ENCODE data around the gene CAB39L.

CAB39L gene

DNA sequence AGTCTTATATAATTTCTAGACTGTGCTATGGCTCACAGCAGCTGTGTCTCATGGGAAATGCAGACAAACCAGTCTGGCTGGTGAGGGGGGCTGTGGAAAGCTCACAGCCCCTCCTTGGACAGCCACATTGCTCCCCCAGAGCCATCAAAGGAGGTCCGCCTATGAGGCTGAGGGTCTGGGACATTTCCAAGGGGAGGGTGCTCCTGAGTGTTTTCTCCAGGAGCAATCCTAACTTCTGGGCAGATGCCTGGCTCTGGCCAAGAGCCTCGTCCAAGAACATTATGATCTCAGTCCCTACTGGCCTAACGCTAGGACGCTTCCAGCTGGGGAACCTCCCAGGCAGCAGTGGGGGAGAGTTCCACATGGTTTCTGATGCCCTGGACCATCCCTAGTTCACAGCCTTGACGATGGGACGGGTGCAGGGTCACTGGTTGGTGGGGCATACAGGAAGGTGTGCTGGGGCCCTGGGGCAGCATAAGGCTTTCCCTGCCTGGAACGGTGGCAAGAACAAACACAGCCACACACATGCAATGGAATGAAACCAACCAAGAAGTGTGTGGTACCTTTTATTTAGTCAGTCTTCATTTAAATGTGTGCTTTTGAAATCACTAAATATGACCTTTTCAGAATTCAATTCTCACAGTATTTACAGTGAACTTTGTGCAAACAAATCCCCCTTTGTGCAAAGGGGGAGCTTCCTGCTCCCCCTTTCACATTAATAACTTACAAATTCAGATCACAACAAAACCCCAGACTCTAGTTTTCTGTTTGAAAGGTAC is 135.6 kb downstream of the CAB39L start:
- Mint-ChIP-seq H3K36me3 (peaks cover 6% of the 10 kb centered on the region), H3K4me1 (ENCODE audit: low read depth) (no peaks in the 10 kb centered on the region), H3K4me3 (no peak overlapping the region), H3K9me3 (ENCODE audit: low read depth) (no peaks in the 10 kb centered on the region), H3K27me3 (no peaks in the 10 kb centered on the region), H3K27ac (no peak overlapping the region)

DNA sequence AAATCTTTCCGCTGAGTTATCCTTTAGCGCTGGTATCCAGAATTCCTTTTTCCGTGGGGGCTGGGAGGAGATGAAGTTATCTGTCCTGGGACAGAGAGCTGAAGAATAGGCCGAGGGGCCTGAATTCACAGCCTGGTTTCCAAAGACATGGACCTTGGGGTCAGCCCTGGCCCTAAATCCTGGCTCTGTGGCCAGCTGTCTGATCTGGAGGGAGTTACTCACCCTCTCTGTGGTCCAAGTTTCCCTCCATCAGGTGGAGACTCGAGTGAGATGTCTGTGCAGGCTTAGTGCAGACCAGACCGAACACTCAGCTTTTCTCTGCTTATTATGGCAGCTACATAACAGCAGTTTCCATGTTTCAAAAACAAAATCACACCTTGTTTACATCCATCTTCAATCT is 136.5 kb downstream of the CAB39L start:
- Mint-ChIP-seq H3K4me3 (no peak overlapping the region), H3K27me3 (no peaks in the 10 kb centered on the region), H3K4me1 (ENCODE audit: low read depth) (no peaks in the 10 kb centered on the region), H3K36me3 (peaks cover 6% of the 10 kb centered on the region), H3K27ac (no peak overlapping the region), H3K9me3 (ENCODE audit: low read depth) (no peaks in the 10 kb centered on the region)

DNA sequence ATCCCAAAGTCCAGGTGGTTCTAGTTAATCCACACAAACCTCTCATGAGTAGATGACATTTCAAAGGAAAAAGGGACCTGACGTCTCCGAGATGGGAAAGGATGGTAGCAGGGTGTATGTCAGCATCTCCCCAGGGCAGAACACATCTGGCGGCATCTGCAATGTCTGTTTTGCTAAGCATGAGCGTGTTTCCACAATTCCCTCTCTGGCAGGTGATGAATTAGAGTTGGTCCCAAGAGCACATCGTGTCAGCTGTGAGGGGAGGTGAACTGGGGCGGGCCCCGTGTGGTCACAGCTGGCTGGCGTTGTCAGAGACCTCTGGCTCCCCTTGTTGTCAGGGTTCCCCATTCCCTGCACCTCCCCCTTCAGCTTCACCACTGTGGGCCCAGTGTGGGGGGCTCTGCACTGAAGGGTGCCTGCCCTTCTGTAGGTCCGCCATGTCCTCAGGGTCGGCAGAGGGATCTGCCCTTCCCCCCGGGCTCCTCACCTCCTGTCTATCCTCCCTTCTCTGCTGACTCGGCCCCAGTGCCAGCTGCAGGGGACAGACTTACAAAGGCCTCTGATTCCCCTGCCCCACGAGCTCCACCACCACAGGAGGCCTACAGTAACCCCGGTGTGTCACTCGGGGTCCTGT is 138.0 kb downstream of the CAB39L start:
- H3K4me3 Mint-ChIP-seq: no peak overlapping the region
- peaks cover 10% of the 10 kb centered on the region for H3K4me1 Mint-ChIP-seq (ENCODE audit: low read depth)
- no peak overlapping the region for H3K27ac Mint-ChIP-seq
- no peaks in the 10 kb centered on the region for H3K9me3 Mint-ChIP-seq (ENCODE audit: low read depth)
- H3K36me3 Mint-ChIP-seq: peaks cover 3% of the 10 kb centered on the region
- no peaks in the 10 kb centered on the region for H3K27me3 Mint-ChIP-seq

DNA sequence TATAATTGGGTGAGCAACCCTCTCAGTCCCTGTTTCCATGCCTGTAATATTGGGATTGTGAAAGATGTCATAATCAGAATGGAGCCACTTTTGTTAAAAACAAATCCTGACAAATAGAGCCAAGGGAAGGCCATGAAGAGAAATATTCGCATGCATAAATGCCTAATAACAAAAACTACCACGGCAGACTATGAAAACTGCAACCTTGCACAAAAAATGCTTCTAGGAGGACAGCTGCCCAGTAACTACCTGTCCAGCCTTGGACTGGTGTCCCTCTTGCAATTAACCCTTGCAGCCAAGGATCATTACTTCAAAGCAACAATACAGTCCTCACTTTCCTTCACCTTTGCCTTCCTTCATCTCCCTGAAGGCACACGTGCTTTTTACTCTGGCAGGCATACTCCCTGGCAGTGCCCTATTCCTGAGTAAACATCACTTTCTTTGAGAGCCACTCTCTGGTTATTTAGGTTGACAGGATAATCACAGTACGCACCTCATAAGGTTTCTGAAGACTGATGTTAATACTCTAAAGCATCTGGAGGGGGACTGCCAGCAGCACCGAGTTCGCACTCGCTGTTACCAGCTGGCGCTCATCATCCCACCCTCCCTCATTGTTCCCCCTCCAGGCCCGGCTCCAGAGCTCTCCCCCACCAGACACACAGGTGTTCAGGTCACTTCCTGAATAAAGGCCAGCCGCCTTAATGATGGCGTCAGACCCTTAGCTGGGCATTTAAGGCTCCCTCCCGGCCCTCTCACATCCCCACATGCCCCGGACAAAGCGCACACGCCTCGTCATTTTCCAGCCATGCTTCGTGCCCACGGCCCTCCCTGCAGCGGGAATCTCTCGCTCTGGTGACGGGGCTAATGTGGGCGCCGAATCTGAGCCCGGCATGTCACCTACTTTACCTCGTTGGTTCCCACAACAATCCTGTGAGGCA is 138.8 kb downstream of the CAB39L start:
- Mint-ChIP-seq H3K27me3 (no peaks in the 10 kb centered on the region), H3K4me1 (ENCODE audit: low read depth) (peaks cover 10% of the 10 kb centered on the region), H3K27ac (peak overlapping the region; percentile 28), H3K4me3 (no peak overlapping the region), H3K9me3 (ENCODE audit: low read depth) (no peaks in the 10 kb centered on the region), H3K36me3 (no peaks in the 10 kb centered on the region)

DNA sequence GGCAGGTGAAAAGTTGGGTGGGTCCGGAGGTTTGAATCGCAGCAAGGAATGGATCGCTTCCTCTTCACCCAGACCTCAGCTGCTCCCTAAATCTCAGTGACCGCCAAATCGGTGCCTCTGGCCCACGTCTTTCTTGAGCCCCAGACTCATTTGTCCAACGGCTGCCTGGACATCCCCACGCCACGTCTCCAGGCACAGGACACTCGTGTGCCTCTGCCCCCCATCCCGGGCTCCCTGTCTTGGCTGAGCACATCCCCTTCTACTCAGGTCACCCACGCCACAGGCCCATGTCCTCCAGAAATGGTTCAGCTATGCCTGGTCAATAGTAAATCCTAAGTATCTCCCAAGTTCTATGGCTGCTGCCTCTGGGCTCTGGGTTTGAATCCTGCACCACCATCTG is 139.5 kb downstream of the CAB39L start:
- H3K9me3 Mint-ChIP-seq (ENCODE audit: low read depth): no peaks in the 10 kb centered on the region
- no peaks in the 10 kb centered on the region for H3K27me3 Mint-ChIP-seq
- H3K36me3 Mint-ChIP-seq: no peaks in the 10 kb centered on the region
- no peak overlapping the region for H3K4me3 Mint-ChIP-seq
- no peak overlapping the region for H3K27ac Mint-ChIP-seq
- peaks cover 10% of the 10 kb centered on the region for H3K4me1 Mint-ChIP-seq (ENCODE audit: low read depth)

DNA sequence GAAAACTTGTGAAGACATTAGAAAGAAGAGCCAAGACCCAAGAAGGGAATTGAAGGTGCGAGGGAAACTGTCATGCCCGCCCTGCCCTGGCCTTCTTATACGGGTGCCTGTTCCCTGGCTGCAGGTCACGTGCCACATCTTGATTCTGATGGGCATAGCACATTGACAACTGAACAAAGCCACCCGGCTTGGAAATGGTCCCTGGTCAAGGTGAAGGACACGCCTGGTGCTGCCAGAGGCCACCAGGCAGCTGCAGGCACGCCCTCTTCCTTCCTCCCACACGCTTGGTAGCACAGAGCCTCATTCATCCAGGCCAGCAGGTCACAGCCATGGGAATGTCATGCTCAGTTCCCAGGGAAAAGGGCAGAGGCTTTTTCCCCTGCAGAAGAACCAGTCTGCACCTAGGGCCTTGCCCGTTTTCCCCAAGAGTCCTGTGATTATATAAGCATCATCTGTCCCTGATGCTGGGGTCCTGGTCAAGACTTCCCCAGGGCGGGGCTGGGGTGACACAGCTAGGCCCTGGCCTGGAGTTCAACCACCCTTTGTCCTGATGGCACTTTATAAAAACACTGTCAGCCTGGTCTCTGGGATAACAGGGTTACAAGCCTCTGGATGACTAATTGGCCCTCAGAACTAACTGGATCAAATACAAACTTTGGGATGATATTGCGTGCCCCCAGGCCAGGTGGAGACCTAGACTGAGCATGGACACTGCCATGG is 140.2 kb downstream of the CAB39L start:
- no peak overlapping the region for H3K27ac Mint-ChIP-seq
- H3K27me3 Mint-ChIP-seq: no peaks in the 10 kb centered on the region
- no peaks in the 10 kb centered on the region for H3K36me3 Mint-ChIP-seq
- H3K4me1 Mint-ChIP-seq (ENCODE audit: low read depth): peaks cover 10% of the 10 kb centered on the region
- no peaks in the 10 kb centered on the region for H3K9me3 Mint-ChIP-seq (ENCODE audit: low read depth)
- no peak overlapping the region for H3K4me3 Mint-ChIP-seq

DNA sequence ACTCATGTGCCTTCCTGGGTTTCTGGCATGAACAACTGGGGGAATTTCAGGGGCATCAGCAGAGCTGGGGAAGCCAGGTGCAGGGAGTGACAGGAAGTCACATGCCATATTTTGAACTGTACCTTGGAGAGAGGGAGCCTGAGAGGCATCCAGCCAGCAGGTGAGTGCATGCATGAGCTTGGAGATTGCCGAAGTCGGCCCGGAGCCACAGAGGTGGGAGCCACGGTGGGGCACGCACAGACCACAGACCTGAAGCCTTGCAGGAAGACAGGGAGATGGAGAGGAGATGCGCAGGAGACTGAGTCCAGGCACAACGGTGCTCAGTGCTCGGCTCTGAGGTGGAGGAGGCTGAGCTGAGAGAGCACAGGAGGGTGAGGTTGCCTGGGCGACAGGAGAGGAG is 141.0 kb downstream of the CAB39L start:
- Mint-ChIP-seq H3K27ac (no peak overlapping the region), H3K4me1 (ENCODE audit: low read depth) (peaks cover 10% of the 10 kb centered on the region), H3K27me3 (no peaks in the 10 kb centered on the region), H3K36me3 (no peaks in the 10 kb centered on the region), H3K4me3 (no peak overlapping the region), H3K9me3 (ENCODE audit: low read depth) (no peaks in the 10 kb centered on the region)

DNA sequence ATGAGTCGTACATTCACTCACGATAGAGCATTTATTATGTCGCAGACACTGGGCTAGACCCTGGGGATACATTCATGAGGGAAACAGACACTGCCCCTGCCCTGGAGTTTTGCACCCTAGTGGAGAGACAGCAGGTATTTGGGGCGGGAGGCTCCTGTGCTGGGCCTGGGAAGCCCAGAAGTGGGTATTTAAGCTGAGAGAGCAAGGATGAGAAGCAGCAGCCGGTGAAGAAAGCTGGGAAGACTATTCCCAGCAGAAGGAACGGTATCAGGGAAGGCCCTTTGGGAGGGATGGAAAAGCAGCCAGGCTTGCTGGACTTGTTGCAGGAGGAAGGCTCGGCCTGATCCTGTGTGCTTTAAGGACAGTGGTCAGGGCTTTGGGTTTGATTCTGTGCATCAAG is 141.6 kb downstream of the CAB39L start:
- H3K27ac Mint-ChIP-seq: no peak overlapping the region
- H3K4me3 Mint-ChIP-seq: peak overlapping the region; percentile 42
- H3K4me1 Mint-ChIP-seq (ENCODE audit: low read depth): peaks cover 10% of the 10 kb centered on the region
- no peaks in the 10 kb centered on the region for H3K9me3 Mint-ChIP-seq (ENCODE audit: low read depth)
- H3K36me3 Mint-ChIP-seq: no peaks in the 10 kb centered on the region
- no peaks in the 10 kb centered on the region for H3K27me3 Mint-ChIP-seq

DNA sequence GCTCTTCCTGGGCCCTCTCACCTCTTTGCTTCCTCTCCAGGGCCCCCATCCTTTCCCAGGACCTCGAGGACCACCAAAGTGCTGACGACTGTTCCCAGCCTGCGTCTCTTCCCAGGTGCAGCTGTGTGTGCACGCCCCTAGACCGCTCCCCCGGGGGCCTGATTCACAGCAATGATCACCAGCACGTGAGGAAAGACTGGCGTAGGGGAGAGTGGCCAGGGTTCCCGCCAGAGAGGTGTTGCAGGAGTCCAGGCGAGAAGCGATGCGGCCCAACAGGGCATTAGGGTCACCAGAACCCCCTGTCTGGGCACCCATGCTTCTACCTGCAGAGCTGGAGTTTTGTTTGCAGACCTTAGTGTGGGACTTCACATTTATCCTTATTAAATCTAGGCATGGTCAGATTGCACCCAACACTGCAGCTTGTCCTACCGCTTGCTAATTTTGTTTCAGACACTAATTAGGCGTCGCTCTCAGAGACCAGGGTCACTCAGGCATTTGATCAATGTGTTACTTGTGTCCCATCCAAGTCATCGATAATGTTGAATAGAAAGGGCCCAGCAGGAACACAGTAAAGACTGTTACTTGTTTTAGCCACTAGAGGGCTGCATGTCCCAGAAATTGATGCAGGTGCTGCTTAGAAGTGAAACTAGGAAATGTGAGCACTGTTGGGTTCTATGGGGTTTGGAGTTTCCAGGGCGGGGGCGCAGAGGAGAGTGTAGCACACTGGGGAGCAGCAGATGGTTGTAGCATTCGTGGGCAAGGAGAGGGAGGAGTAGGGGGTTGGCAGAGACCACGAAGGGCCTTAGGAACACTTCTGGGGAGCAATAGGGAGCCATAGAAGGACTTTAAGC is 142.9 kb downstream of the CAB39L start:
- Mint-ChIP-seq H3K36me3 (no peaks in the 10 kb centered on the region), H3K27ac (peak overlapping the region; percentile 2), H3K4me1 (ENCODE audit: low read depth) (peaks cover 10% of the 10 kb centered on the region), H3K27me3 (no peaks in the 10 kb centered on the region), H3K9me3 (ENCODE audit: low read depth) (no peaks in the 10 kb centered on the region), H3K4me3 (peak overlapping the region; percentile 51)

DNA sequence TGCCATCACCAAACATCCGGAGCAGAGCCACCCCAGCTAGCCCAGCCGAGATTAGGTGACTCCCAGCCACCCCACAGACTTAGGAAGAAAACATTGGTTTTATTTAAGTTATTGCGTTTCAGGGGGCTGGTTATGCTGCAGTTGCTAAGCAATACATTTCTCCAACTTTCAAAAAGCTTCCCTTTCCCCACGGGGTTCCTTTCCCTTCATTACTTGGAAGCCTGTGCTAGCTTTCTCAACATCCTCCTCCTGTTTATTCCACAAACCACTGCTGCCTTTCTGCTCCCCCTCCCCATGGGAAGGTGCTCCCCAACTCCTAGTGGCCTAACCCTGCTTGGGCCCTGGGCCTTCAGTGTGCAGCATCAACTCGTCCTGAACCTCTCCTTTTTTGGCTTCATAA is 143.6 kb downstream of the CAB39L start:
- Mint-ChIP-seq H3K27ac (no peak overlapping the region), H3K36me3 (no peaks in the 10 kb centered on the region), H3K4me3 (no peak overlapping the region)

DNA sequence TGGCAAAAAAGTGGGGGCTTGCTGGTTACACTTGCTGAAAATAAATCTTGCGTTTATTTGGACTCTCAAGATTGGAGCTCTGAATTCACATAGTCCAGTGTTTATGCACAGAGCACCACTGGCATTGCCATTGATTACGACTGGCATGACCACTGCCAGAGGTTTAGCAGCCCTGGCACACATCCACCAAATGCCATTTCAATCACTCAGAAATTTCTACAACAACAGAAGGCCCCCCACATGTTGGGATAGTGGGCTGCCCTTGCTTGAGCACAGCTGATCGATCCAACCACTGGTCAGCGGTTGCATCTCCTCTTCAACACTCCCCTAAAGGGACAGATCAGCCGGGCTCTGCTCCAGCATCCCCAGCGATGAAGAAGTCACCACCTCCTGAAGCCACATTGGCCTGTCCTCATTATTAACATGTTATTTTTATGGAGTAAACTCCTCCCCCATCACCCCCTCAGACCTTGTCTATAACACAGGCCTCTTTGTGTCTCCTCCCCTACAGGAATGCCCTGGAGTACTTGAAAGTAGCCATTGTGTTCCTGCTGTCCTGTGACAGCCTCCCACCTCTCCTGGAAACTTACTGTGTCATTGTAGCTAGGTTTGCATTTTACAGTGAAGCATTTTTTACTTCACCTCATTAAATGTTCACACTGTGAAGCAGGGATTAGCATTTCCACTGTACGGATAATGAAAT is 144.8 kb downstream of the CAB39L start:
- Mint-ChIP-seq H3K4me1 (ENCODE audit: low read depth) (peaks cover 10% of the 10 kb centered on the region), H3K4me3 (no peak overlapping the region), H3K36me3 (no peaks in the 10 kb centered on the region), H3K27me3 (no peaks in the 10 kb centered on the region), H3K27ac (no peak overlapping the region), H3K9me3 (ENCODE audit: low read depth) (no peaks in the 10 kb centered on the region)

More for the DNA sequence above, 143.6 kb downstream of the CAB39L start:
- Mint-ChIP-seq H3K4me1 (ENCODE audit: low read depth) (peaks cover 10% of the 10 kb centered on the region), H3K9me3 (ENCODE audit: low read depth) (no peaks in the 10 kb centered on the region), H3K27me3 (no peaks in the 10 kb centered on the region)

DNA sequence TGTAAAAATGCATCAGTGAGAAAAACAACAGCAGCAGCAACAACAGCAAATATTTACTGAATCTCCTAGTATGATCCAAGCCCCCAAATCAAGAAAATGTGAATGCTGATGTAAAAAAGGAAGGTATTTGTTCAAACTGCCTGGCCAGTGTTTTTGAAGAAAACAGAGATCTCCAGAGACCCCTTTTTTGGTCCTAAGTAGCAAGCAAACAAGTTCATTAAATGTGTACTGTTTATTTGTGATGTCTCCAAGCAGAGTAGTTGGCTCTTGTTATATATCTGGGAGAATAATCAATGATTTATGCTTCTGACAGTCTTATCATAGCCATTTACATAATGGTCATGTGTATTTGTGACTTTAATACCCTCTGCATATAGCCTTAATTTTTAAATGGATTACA is 145.4 kb downstream of the CAB39L start:
- no peaks in the 10 kb centered on the region for H3K27me3 Mint-ChIP-seq
- H3K36me3 Mint-ChIP-seq: no peaks in the 10 kb centered on the region
- H3K4me3 Mint-ChIP-seq: no peak overlapping the region
- H3K9me3 Mint-ChIP-seq (ENCODE audit: low read depth): no peaks in the 10 kb centered on the region
- H3K27ac Mint-ChIP-seq: no peak overlapping the region
- H3K4me1 Mint-ChIP-seq (ENCODE audit: low read depth): peaks cover 10% of the 10 kb centered on the region

DNA sequence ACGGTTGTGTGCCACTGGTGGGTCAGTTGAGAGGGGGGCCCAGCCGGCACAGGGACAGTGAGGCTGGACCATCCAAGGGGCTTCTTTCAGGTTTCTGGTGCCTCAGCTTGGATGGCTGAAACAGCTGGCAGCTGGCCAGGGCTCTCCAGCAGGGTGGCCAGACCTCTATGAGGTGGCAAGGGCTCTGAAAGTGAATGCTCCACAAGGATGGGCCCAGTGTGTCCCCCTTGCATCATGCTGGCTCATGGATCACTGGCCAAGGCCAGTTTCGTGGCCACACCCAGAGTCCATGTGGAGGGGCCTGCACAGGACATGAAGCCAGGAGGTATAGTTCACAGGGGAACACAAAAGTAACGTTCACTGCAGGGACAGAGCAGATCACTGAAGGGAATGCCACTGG is 146.5 kb downstream of the CAB39L start:
- Mint-ChIP-seq H3K27me3 (no peaks in the 10 kb centered on the region), H3K4me3 (no peak overlapping the region), H3K36me3 (peaks cover 2% of the 10 kb centered on the region), H3K9me3 (ENCODE audit: low read depth) (no peaks in the 10 kb centered on the region), H3K4me1 (ENCODE audit: low read depth) (peaks cover 15% of the 10 kb centered on the region), H3K27ac (no peak overlapping the region)

Measured in activated naive CD8-positive, alpha-beta T cell (primary cell).